ENCODE data around the gene PYCARD. TPM values are rescaled to one million over a fixed set of nuclear protein-coding genes. Genes with fewer than 3 reads are reported as not detected.
A peak's percentile ranks its signal among the peaks of the same experiment; 100 is the strongest.

The PYCARD gene
- total and polyA plus RNA-seq, 9 of the 15 experiments (the other 6 are each of a cell fraction or from before 2014, with no cell fraction given): 1.3 to 28.4 (median 6.0) TPM

GRCh38 chr16:31179747-31180459, 22.7 kb downstream of the PYCARD start, which contains the start of gene FUS (continued):
- TF ChIP-seq E4F1 (CRISPR knock-in tag; IDR thresholded peaks at IDR 0.05; ENCODE audit: borderline replicate concordance) (no peak; the same call in 1 of the 2 replicates), SMARCB1 (IDR thresholded peaks at IDR 0.05; ENCODE audit: insufficient read length, low read depth) (no peak), LARP7 (IDR thresholded peaks at IDR 0.05) (0 out of 2 replicates have a peak, but pooled peaks have one; percentile 22), SMARCE1 (IDR thresholded peaks at IDR 0.05) (no peak; the same call in 1 of the 2 replicates), ZNF121 (CRISPR knock-in tag; conservative IDR thresholded peaks at IDR 0.05) (no peak), ZNF431 (CRISPR knock-in tag; IDR thresholded peaks at IDR 0.05) (peak; percentile 82), TAF9B (IDR thresholded peaks at IDR 0.05; ENCODE audit: partially characterized antibody) (peak; percentile 99), SMAD3 (CRISPR knock-in tag; conservative IDR thresholded peaks at IDR 0.05) (0 out of 2 replicates have a peak, but pooled peaks have one; percentile 8), NKRF (IDR thresholded peaks at IDR 0.05; ENCODE audit: borderline replicate concordance) (peak; percentile 66; the same call in 1 of the 2 replicates), UBTF (IDR thresholded peaks at IDR 0.05; ENCODE audit: borderline replicate concordance in 1 of 2, low read depth in 2 of 2, low read length in 2 of 2) (no peak)
- TF ChIP-seq, protein P1, sequence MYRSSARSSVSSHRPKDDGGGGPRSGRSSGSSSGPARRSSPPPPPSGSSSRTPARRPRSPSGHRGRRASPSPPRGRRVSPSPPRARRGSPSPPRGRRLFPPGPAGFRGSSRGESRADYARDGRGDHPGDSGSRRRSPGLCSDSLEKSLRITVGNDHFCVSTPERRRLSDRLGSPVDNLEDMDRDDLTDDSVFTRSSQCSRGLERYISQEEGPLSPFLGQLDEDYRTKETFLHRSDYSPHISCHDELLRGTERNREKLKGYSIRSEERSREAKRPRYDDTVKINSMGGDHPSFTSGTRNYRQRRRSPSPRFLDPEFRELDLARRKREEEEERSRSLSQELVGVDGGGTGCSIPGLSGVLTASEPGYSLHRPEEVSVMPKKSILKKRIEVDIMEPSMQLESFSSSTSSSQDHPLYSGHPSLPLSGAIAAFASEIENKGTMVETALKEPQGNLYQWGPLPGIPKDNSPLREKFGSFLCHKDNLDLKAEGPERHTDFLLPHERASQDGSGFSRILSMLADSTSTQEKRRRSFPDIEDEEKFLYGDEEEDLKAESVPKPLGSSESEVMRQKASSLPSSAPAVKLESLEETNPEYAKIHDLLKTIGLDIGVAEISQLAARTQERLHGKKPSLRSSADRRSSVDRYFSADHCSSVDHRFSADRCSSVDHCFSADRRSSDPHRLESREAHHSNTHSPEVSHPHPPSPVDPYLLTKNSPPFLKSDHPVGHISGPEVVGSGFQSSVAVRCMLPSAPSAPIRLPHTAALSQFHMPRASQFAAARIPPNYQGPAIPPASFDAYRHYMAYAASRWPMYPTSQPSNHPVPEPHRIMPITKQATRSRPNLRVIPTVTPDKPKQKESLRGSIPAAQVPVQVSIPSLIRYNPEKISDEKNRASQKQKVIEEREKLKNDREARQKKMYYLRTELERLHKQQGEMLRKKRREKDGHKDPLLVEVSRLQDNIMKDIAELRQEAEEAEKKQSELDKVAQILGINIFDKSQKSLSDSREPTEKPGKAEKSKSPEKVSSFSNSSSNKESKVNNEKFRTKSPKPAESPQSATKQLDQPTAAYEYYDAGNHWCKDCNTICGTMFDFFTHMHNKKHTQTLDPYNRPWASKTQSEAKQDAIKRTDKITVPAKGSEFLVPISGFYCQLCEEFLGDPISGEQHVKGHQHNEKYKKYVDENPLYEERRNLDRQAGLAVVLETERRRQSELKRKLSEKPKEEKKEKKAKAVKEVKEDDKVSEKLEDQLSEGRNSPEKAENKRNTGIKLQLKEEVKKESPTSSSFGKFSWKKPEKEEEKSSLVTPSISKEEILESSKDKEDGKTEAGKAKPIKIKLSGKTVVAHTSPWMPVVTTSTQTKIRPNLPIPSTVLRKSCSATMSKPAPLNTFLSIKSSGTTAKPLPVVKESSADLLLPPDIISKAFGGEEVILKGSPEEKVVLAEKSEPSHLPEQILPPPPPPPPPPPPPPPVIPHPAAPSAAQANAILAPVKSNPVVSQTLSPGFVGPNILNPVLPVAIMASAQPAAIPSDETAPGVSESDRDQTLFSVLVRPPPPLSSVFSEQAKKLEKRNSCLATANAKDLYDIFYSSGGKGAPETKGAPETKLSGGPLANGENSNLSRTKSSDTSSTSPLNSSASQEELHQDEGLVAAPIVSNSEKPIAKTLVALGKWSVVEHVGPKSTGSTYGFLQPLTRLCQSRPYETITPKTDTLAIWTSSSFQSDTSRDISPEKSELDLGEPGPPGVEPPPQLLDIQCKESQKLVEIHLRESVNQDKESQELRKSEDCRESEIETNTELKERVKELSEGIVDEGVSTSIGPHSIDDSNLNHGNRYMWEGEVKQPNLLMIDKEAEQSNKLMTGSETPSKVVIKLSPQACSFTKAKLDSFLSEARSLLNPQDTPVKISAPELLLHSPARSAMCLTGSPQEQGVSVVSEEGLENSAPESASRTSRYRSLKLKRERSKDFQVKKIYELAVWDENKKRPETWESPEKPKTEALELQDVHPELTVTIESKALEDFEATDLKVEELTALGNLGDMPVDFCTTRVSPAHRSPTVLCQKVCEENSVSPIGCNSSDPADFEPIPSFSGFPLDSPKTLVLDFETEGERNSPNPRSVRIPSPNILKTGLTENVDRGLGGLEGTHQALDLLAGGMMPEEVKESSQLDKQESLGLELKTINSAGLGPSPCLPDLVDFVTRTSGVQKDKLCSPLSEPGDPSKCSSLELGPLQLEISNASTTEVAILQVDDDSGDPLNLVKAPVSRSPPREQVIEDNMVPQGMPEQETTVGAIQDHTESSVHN (IDR thresholded peaks at IDR 0.05; ENCODE audit: borderline replicate concordance in 1 of 2, low read depth in 1 of 2): no peak

Measured in K562 (cell line).